GM23338 (cell line): Measurements from ENCODE around the gene S100B. TPM values are rescaled to one million over a fixed set of nuclear protein-coding genes. Genes with fewer than 3 reads are reported as not detected.
A peak's percentile ranks its signal among the peaks of the same experiment; 100 is the strongest.

Source experiments
- ATAC-seq: fragments of 200-7000 bp; cut with Tn5 transposase; 3 replicates; pipeline ENCODE4 v1.9.1; 2020
- DNase-seq: peaks from one replicate; pipeline ENCODE4 v3.0.0-alpha.2; 2015; ENCODE audit warnings: low spot score
- H2AFZ ChIP-seq: fragments of 200-600 bp; sonication (generic); 2 replicates; pipeline ENCODE4 v1.8.0; 2016; ENCODE audit warnings: antibody characterized with exemption, mild to moderate bottlenecking, moderate library complexity
- H3F3A ChIP-seq: fragments of 200-600 bp; sonication (generic); replicated peaks from 2 replicates; pipeline ENCODE4 v1.8.0; 2017; ENCODE audit warnings: antibody characterized with exemption, mixed run types, low read depth
- H3K27ac ChIP-seq: fragments of 200-600 bp; sonication (generic); 2 replicates; pipeline ENCODE4 v1.6.1; 2016; ENCODE audit warnings: low read depth
- H3K27me3 ChIP-seq: fragments of 200-600 bp; sonication (generic); 2 replicates; pipeline ENCODE4 v1.8.0; 2016; ENCODE audit warnings: mild to moderate bottlenecking, mixed run types, moderate library complexity; ENCODE audit not compliant: insufficient read depth
- H3K36me3 ChIP-seq: fragments of 200-600 bp; sonication (generic); 2 replicates; pipeline ENCODE4 v1.8.0; 2016; ENCODE audit warnings: mild to moderate bottlenecking; ENCODE audit not compliant: insufficient read depth
- H3K4me1 ChIP-seq: fragments of 200-600 bp; sonication (generic); 2 replicates; pipeline ENCODE4 v1.8.0; 2016; ENCODE audit warnings: mild to moderate bottlenecking, moderate library complexity; ENCODE audit not compliant: insufficient read depth
- H3K4me2 ChIP-seq: fragments of 200-600 bp; sonication (generic); 2 replicates; pipeline ENCODE4 v1.7.1; 2017; ENCODE audit warnings: mixed run types
- H3K4me3 ChIP-seq: fragments of 200-600 bp; sonication (generic); 2 replicates; pipeline ENCODE4 v1.6.1; 2016; ENCODE audit warnings: mixed run types
- H3K79me2 ChIP-seq: fragments of 200-600 bp; sonication (generic); replicated peaks from 2 replicates; pipeline ENCODE4 v1.8.0; 2017; ENCODE audit warnings: mild to moderate bottlenecking; ENCODE audit not compliant: insufficient read depth
- H3K9me2 ChIP-seq: fragments of 200-600 bp; sonication (generic); 2 replicates; pipeline ENCODE4 v1.8.0; 2017; ENCODE audit not compliant: insufficient read depth
- H4K20me1 ChIP-seq: fragments of 200-600 bp; sonication (generic); replicated peaks from 2 replicates; pipeline ENCODE4 v1.8.0; 2017; ENCODE audit warnings: mild to moderate bottlenecking; ENCODE audit not compliant: insufficient read depth
- H3K27ac Mint-ChIP-seq: 2 replicates; pipeline ENCODE4 v1.8.0; 2020; ENCODE audit warnings: inconsistent platforms, mild to moderate bottlenecking, moderate library complexity, mixed read lengths
- H3K27me3 Mint-ChIP-seq: 3 replicates; pipeline ENCODE4 v1.8.0; 2022; ENCODE audit warnings: low read depth, mild to moderate bottlenecking, moderate library complexity, mixed read lengths, inconsistent platforms; ENCODE audit not compliant: insufficient read depth, poor library complexity
- H3K36me3 Mint-ChIP-seq: 3 replicates; pipeline ENCODE4 v1.8.0; 2021; ENCODE audit warnings: low read depth, mild to moderate bottlenecking, inconsistent platforms, moderate library complexity, mixed read lengths
- H3K4me1 Mint-ChIP-seq: 3 replicates; pipeline ENCODE4 v1.8.0; 2020; ENCODE audit warnings: mild to moderate bottlenecking, inconsistent platforms, mixed read lengths
- H3K4me3 Mint-ChIP-seq: 3 replicates; pipeline ENCODE4 v1.8.0; 2021; ENCODE audit warnings: moderate library complexity, mild to moderate bottlenecking, inconsistent platforms, mixed read lengths
- H3K9me3 Mint-ChIP-seq: 3 replicates; pipeline ENCODE4 v1.8.0; 2020; ENCODE audit warnings: moderate library complexity, mild to moderate bottlenecking, inconsistent platforms, mixed read lengths
- CREB1 ChIP-seq: fragments of 250-450 bp; sonication (Bioruptor Pico); IDR thresholded peaks from 2 replicates; pipeline ENCODE4 v1.5.0; 2020; ENCODE audit warnings: low read depth, mild to moderate bottlenecking, moderate library complexity
- CTCF ChIP-seq, 2 experiments: fragments of 200-600 bp in 1 of 2; sonication (generic) in 1 of 2; conservative IDR thresholded peaks; 2 replicates each; pipeline versions ENCODE4 v1.5.1 to v1.6.1; 2016 to 2017; ENCODE audit warnings: antibody characterized with exemption in 2 of 2, low read depth in 2 of 2, mild to moderate bottlenecking in 2 of 2, moderate library complexity in 1 of 2
- EZH2 ChIP-seq: fragments of 200-600 bp; sonication (generic); IDR thresholded peaks from one replicate; pipeline ENCODE4 v1.8.0; 2017; ENCODE audit warnings: antibody characterized with exemption, mild to moderate bottlenecking, low read depth; ENCODE audit not compliant: unreplicated experiment
- EZH2phosphoT487 ChIP-seq: fragments of 200-600 bp; sonication (generic); IDR thresholded peaks from one replicate; pipeline ENCODE4 v1.8.1; 2018; ENCODE audit warnings: antibody characterized with exemption; ENCODE audit not compliant: unreplicated experiment
- JUNB ChIP-seq: IDR thresholded peaks from one replicate; pipeline ENCODE4 v1.6.1; 2016; ENCODE audit warnings: antibody characterized with exemption; ENCODE audit not compliant: unreplicated experiment
- NANOG ChIP-seq: IDR thresholded peaks from 2 replicates; pipeline ENCODE4 v1.6.1; 2016; ENCODE audit warnings: antibody characterized with exemption, borderline replicate concordance
- POLR2AphosphoS5 ChIP-seq: IDR thresholded peaks from 2 replicates; pipeline ENCODE4 v1.6.1; 2016; ENCODE audit warnings: antibody characterized with exemption, low read depth
- STAT1 ChIP-seq: IDR thresholded peaks from one replicate; pipeline ENCODE4 v1.6.1; 2016; ENCODE audit warnings: antibody characterized with exemption; ENCODE audit not compliant: unreplicated experiment
- ZNF114 ChIP-seq: fragments of 250-450 bp; sonication (Bioruptor Pico); IDR thresholded peaks from 2 replicates; pipeline ENCODE4 v1.5.0; 2020; ENCODE audit warnings: mild to moderate bottlenecking, moderate library complexity
- ZNF331 ChIP-seq: fragments of 250-450 bp; sonication (Bioruptor Pico); IDR thresholded peaks from 2 replicates; pipeline ENCODE4 v1.5.0; 2020; ENCODE audit warnings: low read depth, mild to moderate bottlenecking, moderate library complexity
- ZNF462 ChIP-seq: fragments of 250-450 bp; sonication (Bioruptor Pico); IDR thresholded peaks from 2 replicates; pipeline ENCODE4 v1.5.0; 2020; ENCODE audit warnings: mild to moderate bottlenecking, moderate library complexity
- polyA plus RNA-seq: library from polyadenylated mRNA; unstranded; fragments of >200 nt; fragmentation: Nextera tagmentation; extraction: Ambion mirVana; gene quantifications from 2 replicates; pipeline ENCODE4 v1.2.1, GENCODE V29; 2016
- total RNA-seq: library from RNA; depleted of rRNA; stranded (reverse); fragments of >200 nt; shearing (Covaris generic); gene quantifications from 2 replicates; pipeline ENCODE4 v1.2.3, GENCODE V29; 2014
- TF ChIP-seq, protein P1 (sequence below): IDR thresholded peaks from 2 replicates; pipeline ENCODE4 v1.6.1; 2016; ENCODE audit warnings: antibody characterized with exemption
- TF ChIP-seq, protein P2 (sequence below): IDR thresholded peaks from one replicate; pipeline ENCODE4 v1.6.1; 2018; ENCODE audit warnings: antibody characterized with exemption; ENCODE audit not compliant: unreplicated experiment

Gene S100B
- total and polyA plus RNA-seq, 2 experiments from 2014 or later = 0.97 to 1.5 TPM

GRCh38 chr21:46651121-46651520, 46.2 kb upstream of the S100B start:
- DNase-seq (no peak), ATAC-seq (no peak)
- no peak overlapping the region for H3K4me3 ChIP-seq
- no peaks in the 10 kb centered on the region for H3F3A ChIP-seq
- H3K27ac ChIP-seq = no peak overlapping the region
- Mint-ChIP-seq H3K9me3 (0 out of 3 replicates have a peak, but pooled peaks cover 8% of the 10 kb centered on the region), H3K4me3 (no peak overlapping the region), H3K27me3 (peaks cover 8% of the 10 kb centered on the region), H3K36me3 (peaks cover 79% of the 10 kb centered on the region), H3K27ac (0 out of 2 replicates have a peak overlapping the region, but pooled peaks have one; percentile 45), H3K4me1 (no peaks in the 10 kb centered on the region)
- H4K20me1 ChIP-seq = no peaks in the 10 kb centered on the region; the same call in 1 of the 2 replicates
- TF ChIP-seq EZH2phosphoT487 (no peak), POLR2AphosphoS5 (no peak), ZNF114 (CRISPR knock-in tag) (no peak), CREB1 (CRISPR knock-in tag) (no peak), NANOG (no peak), JUNB (no peak), ZNF331 (CRISPR knock-in tag) (no peak), STAT1 (no peak), ZNF462 (CRISPR knock-in tag) (no peak), EZH2 (no peak), CTCF (conservative IDR thresholded peaks at IDR 0.05; ENCODE audit: low read depth in 2 of 2) (no peak)
- TF ChIP-seq, protein P1, sequence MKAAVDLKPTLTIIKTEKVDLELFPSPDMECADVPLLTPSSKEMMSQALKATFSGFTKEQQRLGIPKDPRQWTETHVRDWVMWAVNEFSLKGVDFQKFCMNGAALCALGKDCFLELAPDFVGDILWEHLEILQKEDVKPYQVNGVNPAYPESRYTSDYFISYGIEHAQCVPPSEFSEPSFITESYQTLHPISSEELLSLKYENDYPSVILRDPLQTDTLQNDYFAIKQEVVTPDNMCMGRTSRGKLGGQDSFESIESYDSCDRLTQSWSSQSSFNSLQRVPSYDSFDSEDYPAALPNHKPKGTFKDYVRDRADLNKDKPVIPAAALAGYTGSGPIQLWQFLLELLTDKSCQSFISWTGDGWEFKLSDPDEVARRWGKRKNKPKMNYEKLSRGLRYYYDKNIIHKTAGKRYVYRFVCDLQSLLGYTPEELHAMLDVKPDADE = no peak
- TF ChIP-seq, protein P2, sequence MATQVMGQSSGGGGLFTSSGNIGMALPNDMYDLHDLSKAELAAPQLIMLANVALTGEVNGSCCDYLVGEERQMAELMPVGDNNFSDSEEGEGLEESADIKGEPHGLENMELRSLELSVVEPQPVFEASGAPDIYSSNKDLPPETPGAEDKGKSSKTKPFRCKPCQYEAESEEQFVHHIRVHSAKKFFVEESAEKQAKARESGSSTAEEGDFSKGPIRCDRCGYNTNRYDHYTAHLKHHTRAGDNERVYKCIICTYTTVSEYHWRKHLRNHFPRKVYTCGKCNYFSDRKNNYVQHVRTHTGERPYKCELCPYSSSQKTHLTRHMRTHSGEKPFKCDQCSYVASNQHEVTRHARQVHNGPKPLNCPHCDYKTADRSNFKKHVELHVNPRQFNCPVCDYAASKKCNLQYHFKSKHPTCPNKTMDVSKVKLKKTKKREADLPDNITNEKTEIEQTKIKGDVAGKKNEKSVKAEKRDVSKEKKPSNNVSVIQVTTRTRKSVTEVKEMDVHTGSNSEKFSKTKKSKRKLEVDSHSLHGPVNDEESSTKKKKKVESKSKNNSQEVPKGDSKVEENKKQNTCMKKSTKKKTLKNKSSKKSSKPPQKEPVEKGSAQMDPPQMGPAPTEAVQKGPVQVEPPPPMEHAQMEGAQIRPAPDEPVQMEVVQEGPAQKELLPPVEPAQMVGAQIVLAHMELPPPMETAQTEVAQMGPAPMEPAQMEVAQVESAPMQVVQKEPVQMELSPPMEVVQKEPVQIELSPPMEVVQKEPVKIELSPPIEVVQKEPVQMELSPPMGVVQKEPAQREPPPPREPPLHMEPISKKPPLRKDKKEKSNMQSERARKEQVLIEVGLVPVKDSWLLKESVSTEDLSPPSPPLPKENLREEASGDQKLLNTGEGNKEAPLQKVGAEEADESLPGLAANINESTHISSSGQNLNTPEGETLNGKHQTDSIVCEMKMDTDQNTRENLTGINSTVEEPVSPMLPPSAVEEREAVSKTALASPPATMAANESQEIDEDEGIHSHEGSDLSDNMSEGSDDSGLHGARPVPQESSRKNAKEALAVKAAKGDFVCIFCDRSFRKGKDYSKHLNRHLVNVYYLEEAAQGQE = no peak
- no peaks in the 10 kb centered on the region; the same call in 1 of the 2 replicates for H3K79me2 ChIP-seq
- H3K36me3 ChIP-seq = peaks cover 12% of the 10 kb centered on the region
- no peak overlapping the region for H3K4me2 ChIP-seq
- no peak overlapping the region for H2AFZ ChIP-seq
- no peaks in the 10 kb centered on the region for H3K4me1 ChIP-seq
- H3K9me2 ChIP-seq = 0 out of 2 replicates have a peak, but pooled peaks cover 5% of the 10 kb centered on the region
- no peaks in the 10 kb centered on the region for H3K27me3 ChIP-seq
